Ascending aorta (tissue), 2 donors: ENCODE measurements around the gene LBHD1. TPM values are rescaled to one million over a fixed set of nuclear protein-coding genes. Genes with fewer than 3 reads are reported as not detected.

Source experiments
- DNase-seq, 2 donors: peaks; one replicate each; pipeline ENCODE4 v3.0.0-alpha.2; 2019; ENCODE audit warnings: low spot score in 2 of 2
- H3K27ac ChIP-seq, 2 donors: fragments of 200-600 bp; sonication (generic); one replicate each; pipeline ENCODE4 v1.5.1; 2016 to 2017; ENCODE audit warnings: mild to moderate bottlenecking in 1 of 2
- H3K27me3 ChIP-seq: fragments of 200-600 bp; sonication (generic); one replicate; pipeline ENCODE4 v1.5.1; 2017
- H3K36me3 ChIP-seq, 2 donors: fragments of 200-600 bp; sonication (generic); one replicate each; pipeline ENCODE4 v1.5.1; 2016
- H3K4me1 ChIP-seq, 2 donors: fragments of 200-600 bp; sonication (generic); one replicate each; pipeline ENCODE4 v1.5.1; 2016 to 2017; ENCODE audit warnings: mild to moderate bottlenecking in 1 of 2
- H3K4me3 ChIP-seq, 2 donors: fragments of 200-600 bp; sonication (generic); one replicate each; pipeline ENCODE4 v1.5.1; 2016 to 2017; ENCODE audit warnings: mild to moderate bottlenecking in 1 of 2
- H3K9me3 ChIP-seq, 2 donors: fragments of 200-600 bp; sonication (generic); one replicate each; pipeline ENCODE4 v1.5.1; 2016
- CTCF ChIP-seq, 3 experiments: fragments of 200-600 bp in 2 of 3; fragments of 450-650 bp in 1 of 3; sonication (generic) in 2 of 3; IDR thresholded peaks; one replicate each; pipeline ENCODE4 v1.5.1; 2016 to 2019; ENCODE audit warnings: antibody characterized with exemption in 3 of 3, mild to moderate bottlenecking in 1 of 3, moderate library complexity in 1 of 3
- intact Hi-C: fragments of 100-400 bp; cut with DNase I; formaldehyde crosslinking; loops from one replicate; pipeline ENCODE4 v1.15.1; 2023
- total RNA-seq: library from RNA; depleted of rRNA; stranded (reverse); fragments of >200 nt; gene quantifications from one replicate; pipeline ENCODE4 v1.1.0, GENCODE V29; 2016

The LBHD1 gene
- total RNA-seq, 1 donor from 2014 or later, result not detected

DNA sequence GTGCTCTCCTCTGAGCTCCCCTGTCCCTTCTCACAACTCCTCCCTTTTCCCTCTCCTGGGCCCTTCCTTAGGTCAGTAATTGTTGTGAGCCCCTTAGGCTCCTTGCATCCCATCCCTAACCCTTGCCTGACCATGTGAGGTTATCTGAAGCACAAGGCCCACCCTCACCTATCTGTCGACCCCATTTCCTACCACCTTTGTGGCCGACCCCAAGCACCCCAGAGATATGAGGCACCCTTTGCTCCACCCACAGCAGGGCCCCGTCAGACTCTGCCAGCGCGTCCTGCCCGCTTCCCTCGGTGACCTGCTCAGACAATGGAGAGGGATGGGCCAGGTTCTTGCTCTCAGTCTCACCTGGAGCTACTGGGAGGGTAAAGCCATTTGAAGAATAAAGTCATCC, 36.7 kb upstream of the LBHD1 start:
- TF ChIP-seq CTCF (IDR thresholded peaks at IDR 0.05), result no peak
- H3K27ac ChIP-seq, result peak overlapping the region; percentile 91 to 94
- intact Hi-C loops, result loop anchor here (1.0 to 5.0 kb wide), 5 partner anchors 19 to 124 kb away; partner anchors contain the start of genes C11orf98, CSKMT, HNRNPUL2 and STX5

DNA sequence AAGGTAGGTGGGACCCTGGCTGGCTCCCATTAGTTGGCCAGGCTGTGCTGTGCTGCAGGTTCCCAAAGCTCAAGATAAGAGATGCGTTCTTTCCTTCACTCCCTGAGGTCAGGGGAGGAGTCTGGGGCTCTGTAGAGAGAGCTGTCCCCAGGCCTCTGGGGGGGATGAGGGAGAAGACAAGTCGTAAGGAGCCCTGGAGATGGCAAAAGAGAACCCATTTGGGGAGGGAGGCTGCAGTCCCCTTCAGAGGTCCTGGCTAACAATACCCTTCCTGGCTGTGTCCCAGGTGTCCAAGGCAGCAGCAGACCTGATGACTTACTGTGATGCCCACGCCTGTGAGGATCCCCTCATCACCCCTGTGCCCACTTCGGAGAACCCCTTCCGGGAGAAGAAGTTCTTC, 36.3 kb upstream of the LBHD1 start:
- H3K36me3 ChIP-seq, result peaks cover 17 to 27% of the 10 kb centered on the region in 2 donors
- no peak for TF ChIP-seq CTCF (IDR thresholded peaks at IDR 0.05)
- no peaks in the 10 kb centered on the region for H3K9me3 ChIP-seq
- peak overlapping the region; percentile 56 to 75 for H3K4me3 ChIP-seq
- H3K27ac ChIP-seq, result peak overlapping the region; percentile 91 to 94
- intact Hi-C loops, result loop anchor here (2.0 to 5.0 kb wide), 2 partner anchors 106 to 124 kb away; partner anchors contain the start of genes STX5 and TEX54
- H3K4me1 ChIP-seq, result peaks cover 8 to 21% of the 10 kb centered on the region in 2 donors
- no peak for DNase-seq
- no peaks in the 10 kb centered on the region for H3K27me3 ChIP-seq

More for the DNA sequence above, 36.7 kb upstream of the LBHD1 start:
- no peaks in the 10 kb centered on the region for H3K9me3 ChIP-seq
- peaks cover 8 to 21% of the 10 kb centered on the region in 2 donors for H3K4me1 ChIP-seq
- no peak for DNase-seq
- no peaks in the 10 kb centered on the region for H3K27me3 ChIP-seq
- H3K4me3 ChIP-seq, result peak overlapping the region; percentile 56 to 75
- H3K36me3 ChIP-seq, result peaks cover 21 to 31% of the 10 kb centered on the region in 2 donors

GRCh38 chr11:62707277-62707861, 35.3 kb upstream of the LBHD1 start, which contains the start of the genes BSCL2 and GNG3:
BSCL2 (minus strand) TSS chr11:62707424; CDS start chr11:62707195, 229 bp downstream.
GNG3 (plus strand) TSS chr11:62707676; CDS start chr11:62708296, 620 bp downstream.
- intact Hi-C loops, result loop anchor here (2.0 to 5.0 kb wide), 3 partner anchors 53 to 125 kb away; partner anchors contain the start of genes INTS5, POLR2G, STX5 and TEX54
- Histone ChIP-seq H3K4me3 (peak within 1 kb of the TSS; percentile 75 to 76), H3K4me1 (peaks cover 8 to 21% of the 10 kb centered on the region in 2 donors), H3K36me3 (peaks cover 11 to 18% of the 10 kb centered on the region in 2 donors), H3K27me3 (no peaks in the 10 kb centered on the region), H3K27ac (peak within 1 kb of the TSS; percentile 86 to 94), H3K9me3 (no peaks in the 10 kb centered on the region)
- TF ChIP-seq CTCF (IDR thresholded peaks at IDR 0.05), result no peak
- no peak for DNase-seq

- DNase-seq, result no peak
- Histone ChIP-seq H3K4me3 (peak overlapping the region; percentile 75 to 76), H3K9me3 (no peaks in the 10 kb centered on the region), H3K27me3 (no peaks in the 10 kb centered on the region), H3K27ac (peak overlapping the region; percentile 61 to 86), H3K4me1 (peaks cover 8 to 21% of the 10 kb centered on the region in 2 donors), H3K36me3 (peaks cover 6 to 12% of the 10 kb centered on the region in 2 donors)
- intact Hi-C loops, result loop anchor here (2.0 to 5.0 kb wide), 3 partner anchors 54 to 125 kb away; partner anchors contain the start of genes INTS5, POLR2G, STX5 and TEX54
- TF ChIP-seq CTCF (IDR thresholded peaks at IDR 0.05), result no peak
Measured at GRCh38 chr11:62706850-62707247, 34.8 kb upstream of the LBHD1 start.

GRCh38 chr11:62705880-62706849, 34.1 kb upstream of the LBHD1 start:
- Histone ChIP-seq H3K4me1 (peaks cover 8 to 21% of the 10 kb centered on the region in 2 donors), H3K27ac (peak overlapping the region; percentile 61 to 86), H3K27me3 (no peaks in the 10 kb centered on the region), H3K4me3 (peak overlapping the region; percentile 75 to 76), H3K9me3 (no peaks in the 10 kb centered on the region), H3K36me3 (peaks cover 2 to 7% of the 10 kb centered on the region in 2 donors)
- intact Hi-C loops, result loop anchor here (2.0 to 5.0 kb wide), 3 partner anchors 53 to 126 kb away; partner anchors contain the start of genes INTS5, POLR2G, STX5 and TEX54
- TF ChIP-seq CTCF (IDR thresholded peaks at IDR 0.05), result no peak
- DNase-seq, result peak; percentile 85 to 98
